GM18511 (cell line): ENCODE measurements around the gene FOXC1.

Source experiments
- ATAC-seq: cut with Tn5 transposase; IDR thresholded peaks from one replicate; pipeline ENCODE4 v1.9.1; 2021; ENCODE audit warnings: mild to moderate bottlenecking, moderate library complexity; ENCODE audit not compliant: unreplicated experiment

The FOXC1 gene

GRCh38 chr6:1611572-1612298, 2.0 kb downstream of the FOXC1 start:
- ATAC-seq, result no peak

GRCh38 chr6:1612299-1612973, 2.7 kb downstream of the FOXC1 start:
- ATAC-seq, result no peak

GRCh38 chr6:1612974-1613306, 3.2 kb downstream of the FOXC1 start:
- ATAC-seq, result no peak

DNA sequence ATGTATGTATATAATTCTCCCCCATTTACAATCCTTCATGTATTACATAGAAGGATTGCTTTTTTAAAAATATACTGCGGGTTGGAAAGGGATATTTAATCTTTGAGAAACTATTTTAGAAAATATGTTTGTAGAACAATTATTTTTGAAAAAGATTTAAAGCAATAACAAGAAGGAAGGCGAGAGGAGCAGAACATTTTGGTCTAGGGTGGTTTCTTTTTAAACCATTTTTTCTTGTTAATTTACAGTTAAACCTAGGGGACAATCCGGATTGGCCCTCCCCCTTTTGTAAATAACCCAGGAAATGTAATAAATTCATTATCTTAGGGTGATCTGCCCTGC, 3.6 kb downstream of the FOXC1 start:
- no peak for ATAC-seq

GRCh38 chr6:1613688-1614447, 4.2 kb downstream of the FOXC1 start:
- ATAC-seq, result no peak

DNA sequence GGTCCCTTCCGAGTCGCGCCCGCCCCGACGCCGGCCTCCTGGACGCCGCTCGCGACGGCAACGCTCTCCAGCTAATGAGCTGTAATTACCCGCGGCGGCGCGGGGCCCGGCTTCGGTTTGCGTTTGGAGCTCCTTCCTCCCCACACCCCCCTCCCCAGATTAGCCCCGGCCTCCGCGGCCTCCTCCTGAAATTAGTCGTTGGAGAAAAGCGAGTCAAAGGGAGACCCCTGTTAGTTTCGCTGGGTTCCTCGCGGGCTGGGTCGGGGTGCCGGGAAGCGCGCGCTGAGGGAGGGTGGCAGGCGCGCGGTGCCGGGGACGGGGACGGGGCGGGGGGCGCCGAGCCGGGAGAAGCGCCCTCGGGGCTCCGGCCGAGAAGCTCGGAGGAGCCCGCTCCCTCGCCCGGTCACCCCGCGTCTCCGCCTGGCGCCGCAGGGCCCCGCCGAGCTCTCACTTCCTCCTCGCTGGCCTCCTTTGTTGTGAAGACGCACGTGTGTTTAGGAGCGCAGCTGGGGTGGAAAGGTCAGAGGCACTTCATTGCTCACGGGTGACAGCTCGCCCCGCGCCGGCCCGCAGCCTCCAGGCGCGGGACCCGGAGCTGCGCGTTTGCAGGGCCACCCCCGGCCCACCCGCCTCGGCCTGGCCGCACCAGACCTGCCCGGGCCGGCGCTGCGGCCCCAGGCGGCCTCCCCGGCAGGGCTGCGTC, 4.9 kb downstream of the FOXC1 start:
- ATAC-seq, result no peak

- no peak for ATAC-seq
Measured at GRCh38 chr6:1615151-1615852, 5.6 kb downstream of the FOXC1 start.

- no peak for ATAC-seq
Measured at GRCh38 chr6:1615853-1616420, 6.2 kb downstream of the FOXC1 start.

DNA sequence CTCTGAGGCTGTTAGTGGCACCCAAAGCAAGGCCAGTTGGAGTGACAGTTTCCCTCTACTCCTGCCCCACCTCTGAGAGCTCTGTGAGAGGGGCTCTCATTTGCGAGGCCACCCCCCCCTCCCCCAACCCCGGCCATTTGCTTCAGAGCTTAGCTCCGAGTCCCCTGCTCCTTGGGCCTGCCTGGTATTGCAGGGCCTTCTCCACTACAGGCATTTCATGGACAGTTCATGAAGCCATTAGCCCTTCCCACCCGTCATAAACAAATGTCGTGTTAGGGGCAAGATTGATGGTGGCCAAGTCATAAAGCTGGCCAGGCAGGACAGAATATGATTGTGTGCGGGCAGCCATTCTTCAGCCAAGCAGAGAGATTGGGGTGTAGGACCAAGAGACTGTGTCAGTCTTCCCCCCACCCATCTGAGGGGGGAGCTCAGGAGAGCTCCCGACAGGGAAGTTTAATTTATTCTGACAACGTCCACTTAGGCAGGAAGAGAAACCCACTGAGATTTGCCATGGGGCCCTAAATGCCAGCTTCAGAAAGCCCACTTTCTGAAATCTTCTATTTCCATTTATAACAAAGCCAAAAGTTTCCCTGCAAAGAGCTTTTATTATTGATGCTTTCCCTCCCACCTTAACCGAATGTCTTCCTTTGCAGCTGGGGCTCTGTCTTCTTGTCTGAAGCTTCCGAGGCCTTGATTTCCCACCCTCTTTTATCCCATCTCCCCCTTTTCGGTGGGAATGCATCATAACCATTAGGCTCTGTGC, 7.2 kb downstream of the FOXC1 start:
- no peak for ATAC-seq

GRCh38 chr6:1617466-1618310, 8.0 kb downstream of the FOXC1 start:
- no peak for ATAC-seq

DNA sequence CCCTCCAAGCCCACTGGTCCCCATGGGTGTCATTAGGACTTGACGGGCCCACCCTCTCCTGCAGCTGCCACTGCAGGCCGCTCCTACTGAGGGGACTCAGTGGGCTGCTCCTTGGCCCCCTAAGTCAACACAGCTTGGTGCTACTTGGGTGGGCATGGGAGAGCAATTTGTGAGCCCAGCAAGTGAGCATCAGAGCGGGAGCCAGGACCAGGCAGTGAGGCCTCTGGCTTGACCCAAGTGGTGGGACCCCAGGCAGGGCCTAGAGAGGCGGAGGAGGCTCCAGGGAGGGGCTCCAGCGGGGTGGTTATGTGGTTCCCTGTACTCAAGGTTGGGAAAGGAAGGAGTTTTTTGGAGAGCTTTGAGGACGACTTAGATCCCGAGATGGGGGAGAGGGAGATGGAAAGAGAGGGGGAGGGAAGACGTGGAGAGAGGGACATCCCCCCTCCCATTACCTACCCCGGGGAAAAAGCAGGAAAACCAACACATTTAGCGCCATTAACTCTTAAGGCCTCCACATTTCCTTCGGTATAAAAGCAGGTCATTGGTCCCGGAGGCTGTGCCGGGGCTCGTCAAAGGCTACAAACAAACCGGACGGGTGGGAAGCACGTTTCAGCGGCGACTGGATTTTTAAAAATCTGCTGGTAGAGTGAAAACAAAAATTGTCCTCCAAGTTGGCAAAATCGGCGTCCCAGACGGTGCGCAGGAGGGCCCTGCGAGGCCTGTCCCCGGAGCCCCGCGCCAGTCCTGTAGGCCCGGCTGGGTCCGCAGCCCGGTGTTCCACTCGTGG, 8.8 kb downstream of the FOXC1 start:
- ATAC-seq, result no peak

DNA sequence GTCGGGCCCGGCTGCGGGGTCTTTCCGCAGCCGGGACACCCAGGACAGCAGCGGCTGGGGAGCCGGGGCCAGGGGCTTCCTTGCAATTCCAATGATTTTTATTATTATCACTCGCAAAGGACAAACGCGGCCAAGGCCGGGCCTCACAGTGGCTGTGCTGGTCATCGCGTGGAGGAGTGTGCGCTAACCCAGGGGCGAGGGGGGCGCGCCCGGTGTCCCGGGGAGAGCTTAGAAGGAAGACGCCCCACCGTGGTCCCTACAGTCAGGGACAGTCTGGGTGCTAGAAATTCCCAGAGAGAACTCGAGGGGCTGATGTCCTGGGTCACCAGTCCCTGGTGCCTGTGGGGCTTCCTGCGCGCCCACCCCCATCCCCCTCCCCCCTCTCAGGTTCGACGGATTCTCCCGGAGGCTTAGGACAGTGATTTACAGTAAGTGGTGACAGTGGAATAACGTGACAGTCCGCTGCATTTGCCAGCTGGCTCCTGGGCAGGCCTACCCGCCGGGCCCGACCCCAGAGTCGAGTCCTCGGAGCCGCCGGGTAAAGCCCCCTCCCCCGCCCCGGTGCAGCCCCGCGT, 9.5 kb downstream of the FOXC1 start:
- ATAC-seq, result no peak

DNA sequence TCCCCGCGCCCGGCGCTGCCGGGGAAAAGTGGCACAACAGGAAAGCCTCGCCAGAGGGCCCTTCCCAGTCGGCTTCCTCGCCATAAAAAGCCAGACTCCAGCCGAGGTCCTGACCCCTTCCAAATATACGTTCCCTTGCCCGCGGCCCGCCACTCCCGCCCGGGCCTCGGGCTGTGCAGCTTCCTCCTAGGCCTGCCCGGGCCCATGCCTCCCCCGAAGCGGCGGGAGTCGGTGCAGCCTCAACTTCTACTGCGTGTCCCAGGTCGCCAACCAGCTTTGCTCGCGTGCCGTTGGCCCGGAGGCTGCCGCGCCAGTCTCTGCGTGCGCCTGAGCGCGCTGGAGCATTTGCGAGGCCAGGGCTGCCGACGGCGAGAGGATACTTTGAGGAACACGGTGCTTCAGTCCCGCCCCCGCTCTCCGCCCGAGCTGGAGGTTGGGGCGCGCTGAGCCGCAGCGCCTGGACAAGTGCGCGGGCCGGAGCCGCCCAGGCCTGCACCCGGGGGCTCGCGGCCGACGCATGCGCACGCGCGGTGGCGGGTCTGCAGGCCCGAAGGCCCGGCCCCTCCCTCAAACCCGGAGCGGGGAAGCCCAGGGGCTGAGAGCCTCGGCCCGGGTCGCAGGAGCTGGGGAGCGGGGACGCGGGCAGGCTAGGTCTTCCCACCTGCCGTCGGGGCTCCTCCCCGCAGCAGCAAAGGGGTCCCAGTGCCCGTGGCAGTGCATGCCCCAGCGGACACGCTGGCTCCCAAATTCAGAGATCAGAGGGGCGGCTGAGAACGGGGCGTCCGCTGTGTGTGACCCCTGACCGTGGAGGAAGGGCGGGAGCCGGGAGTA, 10.2 kb downstream of the FOXC1 start:
- ATAC-seq, result no peak

DNA sequence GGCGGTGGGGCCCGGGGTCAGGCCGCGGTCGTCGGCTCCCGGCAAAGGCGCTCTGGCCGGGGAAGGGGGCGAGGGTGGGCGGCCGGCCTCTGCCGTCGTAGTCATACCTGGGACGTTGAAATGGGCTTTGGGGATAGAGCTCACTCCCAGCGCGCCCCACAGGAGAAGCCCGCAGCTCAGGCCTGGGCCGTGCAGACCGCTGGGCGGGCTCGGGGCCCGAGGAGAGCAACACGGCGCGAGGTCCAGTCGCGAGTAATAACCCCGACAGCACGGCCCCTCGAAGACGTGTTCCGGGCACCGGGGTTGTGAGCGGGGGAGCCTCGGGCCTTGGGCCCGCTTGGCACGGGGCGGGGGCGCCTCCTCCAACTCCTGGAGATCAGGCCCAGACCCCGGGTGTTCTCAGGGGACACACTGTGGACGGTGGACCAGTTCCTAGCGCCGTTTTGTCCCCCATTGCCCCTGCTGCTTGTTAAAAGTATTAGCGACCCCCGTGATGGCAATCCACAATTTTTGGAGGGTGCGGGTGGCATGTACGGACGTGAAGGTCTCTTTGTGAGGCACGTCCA, 10.9 kb downstream of the FOXC1 start:
- no peak for ATAC-seq

GRCh38 chr6:1621070-1621701, 11.5 kb downstream of the FOXC1 start:
- no peak for ATAC-seq

DNA sequence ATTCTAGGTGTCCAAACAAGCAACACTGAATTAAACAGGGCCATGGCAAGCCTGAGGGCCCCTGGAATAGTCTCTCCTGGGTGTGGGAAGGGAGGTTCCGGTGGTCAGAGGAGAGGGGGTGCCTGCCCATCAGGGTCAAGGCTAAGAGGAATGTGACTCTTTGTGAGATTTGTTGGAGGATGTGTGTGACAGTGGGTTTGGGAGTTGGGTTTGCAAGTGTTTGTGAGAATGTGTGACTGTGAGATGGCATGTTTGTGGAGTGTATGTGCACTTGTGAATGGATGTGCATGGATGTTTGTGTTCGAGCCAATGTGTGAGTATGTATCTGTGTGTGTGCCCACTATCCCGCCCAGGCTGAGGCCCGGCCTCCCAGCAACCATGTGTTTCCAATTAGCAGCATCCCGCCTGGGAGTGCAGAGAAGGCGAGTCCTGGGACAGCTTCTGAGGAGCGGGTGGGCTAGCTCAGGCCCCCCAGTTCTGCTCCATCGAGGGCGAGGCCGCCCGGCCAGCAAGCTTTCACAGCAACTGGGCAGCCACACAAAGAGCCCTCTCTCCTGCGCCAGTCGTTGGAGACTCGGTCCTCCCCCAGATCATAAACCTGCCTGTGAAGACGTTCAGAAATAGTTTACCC, 12.6 kb downstream of the FOXC1 start:
- no peak for ATAC-seq
